H9 (cell line): ENCODE results near the gene SLC8B1. TPM values are rescaled to one million over a fixed set of nuclear protein-coding genes. Genes with fewer than 3 reads are reported as not detected.

Experiments
- DNase-seq: peaks from one replicate; pipeline ENCODE4 v3.0.0-alpha.2; 2017
- H2AFZ ChIP-seq: one replicate; pipeline ENCODE4 v1.6.1; 2013; ENCODE audit warnings: mild to moderate bottlenecking, low read length, control low read depth, moderate library complexity
- H2AK5ac ChIP-seq: 2 replicates; pipeline ENCODE4 v1.6.1; 2013; ENCODE audit warnings: low read length, control low read depth, mixed read lengths; ENCODE audit not compliant: insufficient read length
- H2BK120ac ChIP-seq: one replicate; pipeline ENCODE4 v1.6.1; 2013; ENCODE audit warnings: low read depth, mild to moderate bottlenecking, low read length, control low read depth, inconsistent platforms; ENCODE audit not compliant: poor library complexity, severe bottlenecking
- H2BK12ac ChIP-seq: 2 replicates; pipeline ENCODE4 v1.6.1; 2013; ENCODE audit warnings: low read length, control low read depth, mixed read lengths, low read depth; ENCODE audit not compliant: insufficient read length
- H2BK15ac ChIP-seq: 2 replicates; pipeline ENCODE4 v1.6.1; 2013; ENCODE audit warnings: low read depth, low read length, control low read depth
- H2BK20ac ChIP-seq: one replicate; pipeline ENCODE4 v1.6.1; 2013; ENCODE audit warnings: low read depth, mild to moderate bottlenecking, low read length, control low read depth, inconsistent platforms; ENCODE audit not compliant: poor library complexity, severe bottlenecking
- H2BK5ac ChIP-seq: 2 replicates; pipeline ENCODE4 v1.6.1; 2013; ENCODE audit warnings: low read length, control low read depth, mixed read lengths; ENCODE audit not compliant: insufficient read length
- H3K14ac ChIP-seq: 2 replicates; pipeline ENCODE4 v1.6.1; 2013; ENCODE audit warnings: low read length, control low read depth; ENCODE audit not compliant: insufficient read depth
- H3K18ac ChIP-seq: 2 replicates; pipeline ENCODE4 v1.6.1; 2013; ENCODE audit warnings: low read depth, mild to moderate bottlenecking, mixed read lengths, low read length, control low read depth; ENCODE audit not compliant: insufficient read length
- H3K23ac ChIP-seq: 2 replicates; pipeline ENCODE4 v1.6.1; 2013; ENCODE audit warnings: low read length, control low read depth, mixed read lengths, low read depth; ENCODE audit not compliant: insufficient read length
- H3K23me2 ChIP-seq: 2 replicates; pipeline ENCODE4 v1.6.1; 2013; ENCODE audit warnings: low read depth, mild to moderate bottlenecking, mixed read lengths, low read length, control low read depth; ENCODE audit not compliant: insufficient read length, poor library complexity, severe bottlenecking
- H3K27ac ChIP-seq: 2 replicates; pipeline ENCODE4 v1.5.1; 2013; ENCODE audit warnings: low read length, control low read depth, mixed read lengths, low read depth; ENCODE audit not compliant: insufficient read length
- H3K27me3 ChIP-seq: 2 replicates; pipeline ENCODE4 v1.6.1; 2013; ENCODE audit warnings: low read length, control low read depth, inconsistent platforms; ENCODE audit not compliant: insufficient read depth
- H3K4ac ChIP-seq: 2 replicates; pipeline ENCODE4 v1.6.1; 2013; ENCODE audit warnings: low read depth, mild to moderate bottlenecking, control low read depth, inconsistent platforms, low read length, moderate library complexity
- H3K4me1 ChIP-seq: 2 replicates; pipeline ENCODE4 v1.6.1; 2013; ENCODE audit warnings: low read length, control low read depth, inconsistent platforms; ENCODE audit not compliant: insufficient read depth
- H3K4me2 ChIP-seq: 2 replicates; pipeline ENCODE4 v1.6.1; 2013; ENCODE audit warnings: low read length, control low read depth, mixed read lengths; ENCODE audit not compliant: insufficient read length, insufficient read depth
- H3K56ac ChIP-seq: 2 replicates; pipeline ENCODE4 v1.6.1; 2013; ENCODE audit warnings: low read depth, mild to moderate bottlenecking, mixed read lengths, low read length, control low read depth; ENCODE audit not compliant: insufficient read length
- H3K79me1 ChIP-seq: 2 replicates; pipeline ENCODE4 v1.6.1; 2013; ENCODE audit warnings: low read depth, mild to moderate bottlenecking, moderate library complexity, low read length, control low read depth, inconsistent platforms; ENCODE audit not compliant: insufficient read depth, poor library complexity, severe bottlenecking
- H3K79me2 ChIP-seq: 2 replicates; pipeline ENCODE4 v1.6.1; 2013; ENCODE audit warnings: low read length, control low read depth, inconsistent platforms; ENCODE audit not compliant: insufficient read depth
- H3K9ac ChIP-seq: 2 replicates; pipeline ENCODE4 v1.6.1; 2013; ENCODE audit warnings: low read length, control low read depth, mixed read lengths; ENCODE audit not compliant: insufficient read length; ENCODE audit errors: extremely low read depth
- H3K9me3 ChIP-seq: one replicate; pipeline ENCODE4 v1.6.1; 2013; ENCODE audit warnings: low read depth, low read length, inconsistent platforms; ENCODE audit not compliant: control insufficient read depth
- H3T11ph ChIP-seq: one replicate; pipeline ENCODE4 v1.6.1; 2013; ENCODE audit warnings: mild to moderate bottlenecking, low read length, control low read depth, inconsistent platforms
- H4K20me1 ChIP-seq: one replicate; pipeline ENCODE4 v1.6.1; 2013; ENCODE audit not compliant: control insufficient read depth, insufficient read length, insufficient read depth
- H4K5ac ChIP-seq: 2 replicates; pipeline ENCODE4 v1.6.1; 2013; ENCODE audit warnings: low read depth, mild to moderate bottlenecking, mixed read lengths, low read length, control low read depth; ENCODE audit not compliant: insufficient read length
- H4K8ac ChIP-seq: replicated peaks from 2 replicates; pipeline ENCODE4 v1.6.1; 2013; ENCODE audit warnings: low read length, control low read depth, mixed read lengths, low read depth; ENCODE audit not compliant: insufficient read length
- H4K91ac ChIP-seq: 2 replicates; pipeline ENCODE4 v1.6.1; 2013; ENCODE audit warnings: low read depth, mild to moderate bottlenecking, moderate library complexity, mixed read lengths, low read length, control low read depth; ENCODE audit not compliant: insufficient read length
- H3K27ac Mint-ChIP-seq, 3 experiments: 2 replicates in 2 of 3; 3 replicates in 1 of 3; pipeline ENCODE4 v1.8.0; 2020 to 2021; ENCODE audit warnings: mixed read lengths in 3 of 3, mild to moderate bottlenecking in 1 of 3, moderate library complexity in 1 of 3
- H3K27me3 Mint-ChIP-seq: 2 replicates; pipeline ENCODE4 v1.8.0; 2021; ENCODE audit warnings: low read depth, mild to moderate bottlenecking, moderate library complexity, mixed read lengths
- H3K36me3 Mint-ChIP-seq, 3 experiments: 2 replicates in 2 of 3; 3 replicates in 1 of 3; pipeline ENCODE4 v1.8.0; 2020 to 2021; ENCODE audit warnings: low read depth in 3 of 3, mixed read lengths in 3 of 3; ENCODE audit not compliant: insufficient read depth in 1 of 3
- H3K4me1 Mint-ChIP-seq, 2 experiments: 2 replicates each; pipeline ENCODE4 v1.8.0; 2020; ENCODE audit warnings: mixed read lengths in 2 of 2
- H3K4me3 Mint-ChIP-seq, 2 experiments: 2 replicates in 1 of 2; 3 replicates in 1 of 2; pipeline ENCODE4 v1.8.0; 2020 to 2021; ENCODE audit warnings: mild to moderate bottlenecking in 2 of 2, mixed read lengths in 2 of 2, moderate library complexity in 1 of 2
- H3K9me3 Mint-ChIP-seq, 2 experiments: 2 replicates in 1 of 2; 3 replicates in 1 of 2; pipeline ENCODE4 v1.8.0; 2020; ENCODE audit warnings: mild to moderate bottlenecking in 2 of 2, mixed read lengths in 2 of 2, moderate library complexity in 1 of 2
- WGBS: extraction: QIAGEN DNeasy Blood & Tissue Kit; methylation state at CpG from one replicate; pipeline ENCODE4 v1.1.7; 2013; ENCODE audit warnings: missing lambda C conversion rate, low lambda C conversion rate, mixed read lengths; ENCODE audit not compliant: insufficient read length; ENCODE audit errors: extremely low coverage; 5-methylcytosine and 5-hydroxymethylcytosine counted together
- total RNA-seq: library from RNA; stranded (reverse); gene quantifications from 2 replicates; pipeline ENCODE4 v1.2.1, GENCODE V29; 2021
- TF ChIP-seq, protein P1 (sequence below): fragments of 200-600 bp; sonication (generic); conservative IDR thresholded peaks from 3 replicates; pipeline ENCODE4 v1.8.0; 2021; ENCODE audit warnings: antibody characterized with exemption, mild to moderate bottlenecking

Gene SLC8B1
- total RNA-seq, 1 experiment from 2014 or later = 10.4 TPM

- no peak overlapping the region for H2BK20ac ChIP-seq
- no peak overlapping the region for H2BK15ac ChIP-seq
- no peak overlapping the region for H2AFZ ChIP-seq
- H3K18ac ChIP-seq = no peak overlapping the region
- no peaks in the 10 kb centered on the region for H3K9me3 ChIP-seq
- TF ChIP-seq, protein P1, sequence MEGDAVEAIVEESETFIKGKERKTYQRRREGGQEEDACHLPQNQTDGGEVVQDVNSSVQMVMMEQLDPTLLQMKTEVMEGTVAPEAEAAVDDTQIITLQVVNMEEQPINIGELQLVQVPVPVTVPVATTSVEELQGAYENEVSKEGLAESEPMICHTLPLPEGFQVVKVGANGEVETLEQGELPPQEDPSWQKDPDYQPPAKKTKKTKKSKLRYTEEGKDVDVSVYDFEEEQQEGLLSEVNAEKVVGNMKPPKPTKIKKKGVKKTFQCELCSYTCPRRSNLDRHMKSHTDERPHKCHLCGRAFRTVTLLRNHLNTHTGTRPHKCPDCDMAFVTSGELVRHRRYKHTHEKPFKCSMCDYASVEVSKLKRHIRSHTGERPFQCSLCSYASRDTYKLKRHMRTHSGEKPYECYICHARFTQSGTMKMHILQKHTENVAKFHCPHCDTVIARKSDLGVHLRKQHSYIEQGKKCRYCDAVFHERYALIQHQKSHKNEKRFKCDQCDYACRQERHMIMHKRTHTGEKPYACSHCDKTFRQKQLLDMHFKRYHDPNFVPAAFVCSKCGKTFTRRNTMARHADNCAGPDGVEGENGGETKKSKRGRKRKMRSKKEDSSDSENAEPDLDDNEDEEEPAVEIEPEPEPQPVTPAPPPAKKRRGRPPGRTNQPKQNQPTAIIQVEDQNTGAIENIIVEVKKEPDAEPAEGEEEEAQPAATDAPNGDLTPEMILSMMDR = no peak
- H4K20me1 ChIP-seq = no peaks in the 10 kb centered on the region
- H3K4me2 ChIP-seq = no peak overlapping the region
- no peak overlapping the region for H2BK12ac ChIP-seq
- no peak overlapping the region for H2AK5ac ChIP-seq
- no peak overlapping the region for H4K91ac ChIP-seq
- H3K27me3 ChIP-seq = no peaks in the 10 kb centered on the region
- H3K14ac ChIP-seq = no peak overlapping the region
- no peak overlapping the region for H3K56ac ChIP-seq
- DNase-seq = no peak
- peaks cover 4% of the 10 kb centered on the region; the same call in 1 of the 2 replicates for H3K4me1 ChIP-seq
- no peak overlapping the region for H3K9ac ChIP-seq
- no peak overlapping the region for H3T11ph ChIP-seq
- H2BK5ac ChIP-seq = no peak overlapping the region
- Mint-ChIP-seq H3K4me1 (peaks cover 13 to 16% of the 10 kb centered on the region in 2 experiments), H3K27ac (peak overlapping the region in 1 of 3 experiments; percentile 75; a peak in 1 of 7 replicates), H3K4me3 (no peak overlapping the region), H3K36me3 (peaks cover 0 to under 1% (median under 1%) of the 10 kb centered on the region in 3 experiments; a peak in 2 of 7 replicates), H3K9me3 (no peaks in the 10 kb centered on the region), H3K27me3 (no peaks in the 10 kb centered on the region)
- H3K23ac ChIP-seq = no peak overlapping the region
- no peak overlapping the region for H4K5ac ChIP-seq
- no peaks in the 10 kb centered on the region for H3K23me2 ChIP-seq
- no peak overlapping the region for H2BK120ac ChIP-seq
- WGBS = no CpG with 5 or more reads among the region's 12 CpGs
- no peak overlapping the region for H3K4ac ChIP-seq
- no peak overlapping the region for H3K27ac ChIP-seq
- H3K79me1 ChIP-seq = no peaks in the 10 kb centered on the region
- H4K8ac ChIP-seq = no peak overlapping the region
- H3K79me2 ChIP-seq = no peaks in the 10 kb centered on the region
Measured at GRCh38 chr12:113260636-113261300, 74.1 kb downstream of the SLC8B1 start.
